T-helper 2 cell treated with Interferon-gamma antibody and Interleukin-4, amounts not matched to agents 5 μg/mL and 100 μg/mL, for 36 hours (primary cell): ENCODE data around the gene TMEM45B.
A peak's percentile ranks its signal among the peaks of the same experiment; 100 is the strongest.
"Not testable (repeated sequence)": the region's sequence is repeated elsewhere in the genome, so short reads cannot be mapped to it uniquely, and the experiment has no call there.

Experiments used
- DNase-seq: peaks from one replicate; pipeline ENCODE4 v3.0.0; 2021; ENCODE audit warnings: low spot score
- H3K27ac Mint-ChIP-seq: one replicate; pipeline ENCODE4 v1.8.0; 2021; ENCODE audit warnings: mild to moderate bottlenecking, mixed read lengths
- H3K27me3 Mint-ChIP-seq: one replicate; pipeline ENCODE4 v1.8.0; 2021; ENCODE audit warnings: low read depth, mixed read lengths
- H3K36me3 Mint-ChIP-seq: one replicate; pipeline ENCODE4 v1.8.0; 2021; ENCODE audit warnings: low read depth, mixed read lengths
- H3K4me1 Mint-ChIP-seq: one replicate; pipeline ENCODE4 v1.8.0; 2021; ENCODE audit warnings: low read depth, mixed read lengths
- H3K4me3 Mint-ChIP-seq: one replicate; pipeline ENCODE4 v1.8.0; 2022; ENCODE audit warnings: mild to moderate bottlenecking, moderate library complexity, mixed read lengths
- H3K9me3 Mint-ChIP-seq: one replicate; pipeline ENCODE4 v1.8.0; 2021; ENCODE audit warnings: mixed read lengths

TMEM45B gene

GRCh38 chr11:129815596-129816461, at the start of gene TMEM45B:
Gene TMEM45B (plus strand): TSS chr11:129815848. CDS start chr11:129852483, 36,635 bp downstream.
- Mint-ChIP-seq H3K27ac (peak within 1 kb of the TSS; percentile 76), H3K9me3 (peaks cover 3% of the 10 kb centered on the region), H3K4me3 (peak within 1 kb of the TSS; percentile 71), H3K36me3 (peaks cover 5% of the 10 kb centered on the region), H3K27me3 (peaks cover 60% of the 10 kb centered on the region), H3K4me1 (peaks cover 22% of the 10 kb centered on the region)
- DNase-seq, result no peak

GRCh38 chr11:129766898-129767604, 48.6 kb upstream of the TMEM45B start:
- H3K27me3 Mint-ChIP-seq, result no peaks in the 10 kb centered on the region
- H3K27ac Mint-ChIP-seq, result no peak overlapping the region
- H3K36me3 Mint-ChIP-seq, result no peaks in the 10 kb centered on the region
- no peaks in the 10 kb centered on the region for H3K4me1 Mint-ChIP-seq
- H3K9me3 Mint-ChIP-seq, result no peaks in the 10 kb centered on the region
- H3K4me3 Mint-ChIP-seq, result no peak overlapping the region
- no peak for DNase-seq

- Mint-ChIP-seq H3K27ac (no peak overlapping the region), H3K4me1 (no peaks in the 10 kb centered on the region), H3K27me3 (no peaks in the 10 kb centered on the region), H3K9me3 (no peaks in the 10 kb centered on the region), H3K4me3 (no peak overlapping the region), H3K36me3 (no peaks in the 10 kb centered on the region)
- DNase-seq, result no peak
Measured at GRCh38 chr11:129767827-129768226, 47.8 kb upstream of the TMEM45B start.

GRCh38 chr11:129768356-129768755, 47.3 kb upstream of the TMEM45B start:
- Mint-ChIP-seq H3K27me3 (no peaks in the 10 kb centered on the region), H3K27ac (no peak overlapping the region), H3K4me3 (no peak overlapping the region), H3K9me3 (no peaks in the 10 kb centered on the region), H3K36me3 (no peaks in the 10 kb centered on the region), H3K4me1 (no peaks in the 10 kb centered on the region)
- no peak for DNase-seq

GRCh38 chr11:129769059-129769458, 46.6 kb upstream of the TMEM45B start:
- no peaks in the 10 kb centered on the region for H3K9me3 Mint-ChIP-seq
- no peak overlapping the region for H3K27ac Mint-ChIP-seq
- H3K27me3 Mint-ChIP-seq, result no peaks in the 10 kb centered on the region
- DNase-seq, result no peak
- no peaks in the 10 kb centered on the region for H3K36me3 Mint-ChIP-seq
- H3K4me1 Mint-ChIP-seq, result no peaks in the 10 kb centered on the region
- H3K4me3 Mint-ChIP-seq, result no peak overlapping the region

GRCh38 chr11:129770993-129771392, 44.7 kb upstream of the TMEM45B start:
- Mint-ChIP-seq H3K9me3 (no peaks in the 10 kb centered on the region), H3K4me3 (no peak overlapping the region), H3K27me3 (no peaks in the 10 kb centered on the region), H3K36me3 (no peaks in the 10 kb centered on the region), H3K4me1 (no peaks in the 10 kb centered on the region), H3K27ac (no peak overlapping the region)
- DNase-seq, result no peak

GRCh38 chr11:129771456-129771855, 44.2 kb upstream of the TMEM45B start:
- not testable (repeated sequence) for H3K36me3 Mint-ChIP-seq, H3K27me3 Mint-ChIP-seq, DNase-seq, H3K4me3 Mint-ChIP-seq, H3K4me1 Mint-ChIP-seq, H3K9me3 Mint-ChIP-seq, H3K27ac Mint-ChIP-seq

GRCh38 chr11:129778877-129779276, 36.8 kb upstream of the TMEM45B start:
- H3K4me1 Mint-ChIP-seq, result no peaks in the 10 kb centered on the region
- no peak overlapping the region for H3K4me3 Mint-ChIP-seq
- H3K36me3 Mint-ChIP-seq, result no peaks in the 10 kb centered on the region
- H3K27me3 Mint-ChIP-seq, result no peaks in the 10 kb centered on the region
- H3K27ac Mint-ChIP-seq, result no peak overlapping the region
- DNase-seq, result no peak
- no peaks in the 10 kb centered on the region for H3K9me3 Mint-ChIP-seq

GRCh38 chr11:129779342-129779741, 36.3 kb upstream of the TMEM45B start:
- no peaks in the 10 kb centered on the region for H3K9me3 Mint-ChIP-seq
- H3K27ac Mint-ChIP-seq, result no peak overlapping the region
- DNase-seq, result no peak
- no peaks in the 10 kb centered on the region for H3K4me1 Mint-ChIP-seq
- H3K36me3 Mint-ChIP-seq, result no peaks in the 10 kb centered on the region
- H3K4me3 Mint-ChIP-seq, result no peak overlapping the region
- no peaks in the 10 kb centered on the region for H3K27me3 Mint-ChIP-seq

- Mint-ChIP-seq H3K4me3 (no peak overlapping the region), H3K4me1 (peaks cover 7% of the 10 kb centered on the region), H3K27me3 (peaks cover 6% of the 10 kb centered on the region), H3K36me3 (no peaks in the 10 kb centered on the region), H3K9me3 (no peaks in the 10 kb centered on the region), H3K27ac (no peak overlapping the region)
- DNase-seq, result no peak
Measured at GRCh38 chr11:129785383-129786111, 30.1 kb upstream of the TMEM45B start.

GRCh38 chr11:129786112-129786416, 29.6 kb upstream of the TMEM45B start:
- not testable (repeated sequence) for H3K9me3 Mint-ChIP-seq, H3K4me3 Mint-ChIP-seq, H3K27ac Mint-ChIP-seq, H3K36me3 Mint-ChIP-seq, DNase-seq, H3K27me3 Mint-ChIP-seq, H3K4me1 Mint-ChIP-seq

- Mint-ChIP-seq H3K4me1 (peaks cover 11% of the 10 kb centered on the region), H3K27me3 (peaks cover 6% of the 10 kb centered on the region), H3K27ac (no peak overlapping the region), H3K9me3 (no peaks in the 10 kb centered on the region), H3K4me3 (no peak overlapping the region), H3K36me3 (no peaks in the 10 kb centered on the region)
- no peak for DNase-seq
Measured at GRCh38 chr11:129787532-129788155, 28.0 kb upstream of the TMEM45B start.

- no peaks in the 10 kb centered on the region for H3K9me3 Mint-ChIP-seq
- H3K27me3 Mint-ChIP-seq, result peaks cover 6% of the 10 kb centered on the region
- no peak overlapping the region for H3K27ac Mint-ChIP-seq
- no peaks in the 10 kb centered on the region for H3K36me3 Mint-ChIP-seq
- H3K4me1 Mint-ChIP-seq, result peaks cover 13% of the 10 kb centered on the region
- no peak for DNase-seq
- H3K4me3 Mint-ChIP-seq, result no peak overlapping the region
Measured at GRCh38 chr11:129788278-129788677, 27.4 kb upstream of the TMEM45B start.

GRCh38 chr11:129790106-129790505, 25.5 kb upstream of the TMEM45B start:
- Mint-ChIP-seq H3K4me3 (no peak overlapping the region), H3K9me3 (peaks cover 3% of the 10 kb centered on the region), H3K4me1 (peaks cover 13% of the 10 kb centered on the region), H3K27ac (no peak overlapping the region), H3K27me3 (peaks cover 6% of the 10 kb centered on the region), H3K36me3 (peaks cover 2% of the 10 kb centered on the region)
- DNase-seq, result no peak
